Activated CD4-positive, CD25-positive, alpha-beta regulatory T cell treated with anti-CD3 and anti-CD28 coated beads, Interleukin-2, amount 50 U/mL, for 24 hours (primary cell): Measurements from ENCODE around the gene FMOD.

Experiments used
- ATAC-seq, 2 donors: fragments of 150-1000 bp; cut with Tn5 transposase; one replicate each; pipeline ENCODE4 v1.10.0; 2021; ENCODE audit warnings: mild to moderate bottlenecking in 1 of 2, moderate library complexity in 1 of 2

FMOD gene

GRCh38 chr1:203351037-203351625 is at the start of gene FMOD:
TSS of gene FMOD (minus strand) at chr1:203351122. CDS start at chr1:203348270, 2,852 bp downstream.
- no peak for ATAC-seq

- no peak for ATAC-seq
These were observed 45.8 kb upstream of the FMOD start for GRCh38 chr1:203396595-203397194.

- no peak for ATAC-seq
These were observed 44.8 kb upstream of the FMOD start for GRCh38 chr1:203395751-203396150.

- no peak for ATAC-seq
These were observed 39.4 kb upstream of the FMOD start for GRCh38 chr1:203390298-203390697.

- ATAC-seq: no peak
These were observed 37.8 kb upstream of the FMOD start for GRCh38 chr1:203388683-203389082.

- no peak for ATAC-seq
These were observed 31.1 kb upstream of the FMOD start for GRCh38 chr1:203382026-203382425.

GRCh38 chr1:203381151-203381751 is 30.3 kb upstream of the FMOD start:
- no peak for ATAC-seq

GRCh38 chr1:203380420-203381150 is 29.7 kb upstream of the FMOD start:
- ATAC-seq: no peak

GRCh38 chr1:203379825-203380224 is 28.9 kb upstream of the FMOD start:
- no peak for ATAC-seq

- ATAC-seq: no peak
These were observed 27.8 kb upstream of the FMOD start for GRCh38 chr1:203378556-203379245.

GRCh38 chr1:203373991-203374390 is 23.1 kb upstream of the FMOD start:
- ATAC-seq: no peak

GRCh38 chr1:203373002-203373401 is 22.1 kb upstream of the FMOD start:
- ATAC-seq: no peak

- no peak for ATAC-seq
These were observed 20.4 kb upstream of the FMOD start for GRCh38 chr1:203371288-203371687.

GRCh38 chr1:203369666-203370065 is 18.7 kb upstream of the FMOD start:
- no peak for ATAC-seq

GRCh38 chr1:203368624-203369451 is 17.9 kb upstream of the FMOD start:
- ATAC-seq: no peak

GRCh38 chr1:203367057-203367456 is 16.1 kb upstream of the FMOD start:
- ATAC-seq: no peak

- no peak for ATAC-seq
These were observed 15.6 kb upstream of the FMOD start for GRCh38 chr1:203366476-203366875.

GRCh38 chr1:203364806-203365205 is 13.9 kb upstream of the FMOD start:
- ATAC-seq: no peak

- ATAC-seq: no peak
These were observed 13.3 kb upstream of the FMOD start for GRCh38 chr1:203364094-203364801.

- no peak for ATAC-seq
These were observed 11.8 kb upstream of the FMOD start for GRCh38 chr1:203362720-203363025.

GRCh38 chr1:203361945-203362719 is 11.2 kb upstream of the FMOD start:
- no peak for ATAC-seq
